Activated CD4-positive, alpha-beta memory T cell treated with anti-CD3 and anti-CD28 coated beads for 36 hours (primary cell): ENCODE results near the gene NDUFB7. TPM values are rescaled to one million over a fixed set of nuclear protein-coding genes. Genes with fewer than 3 reads are reported as not detected.
"Not testable (repeated sequence)": the region's sequence is repeated elsewhere in the genome, so short reads cannot be mapped to it uniquely, and the experiment has no call there.

Experiments
- CTCF ChIA-PET: fragments of 350-600 bp; sonication (Branson Sonifier 250); formaldehyde crosslinking; loops from one replicate; lab custom pipeline; 2021; ENCODE audit warnings: antibody characterized with exemption, inconsistent platforms; lab: Charles Lee
- POLR2A ChIA-PET: fragments of 350-600 bp; sonication (Branson Sonifier 250); formaldehyde crosslinking; loops from one replicate; lab custom pipeline; 2021; ENCODE audit warnings: antibody characterized with exemption; lab: Charles Lee
- DNase-seq: peaks from one replicate; pipeline ENCODE4 v3.0.0-alpha.2; 2020
- H3K27ac Mint-ChIP-seq: one replicate; pipeline ENCODE4 v1.8.0; 2021; ENCODE audit warnings: mixed read lengths
- H3K27me3 Mint-ChIP-seq: one replicate; pipeline ENCODE4 v1.8.0; 2021; ENCODE audit warnings: mixed read lengths
- H3K36me3 Mint-ChIP-seq: one replicate; pipeline ENCODE4 v1.8.0; 2021; ENCODE audit warnings: mixed read lengths
- H3K4me1 Mint-ChIP-seq: one replicate; pipeline ENCODE4 v1.8.0; 2021; ENCODE audit warnings: low read depth, mixed read lengths
- H3K4me3 Mint-ChIP-seq: one replicate; pipeline ENCODE4 v1.8.0; 2021; ENCODE audit warnings: mild to moderate bottlenecking, mixed read lengths
- H3K9me3 Mint-ChIP-seq: one replicate; pipeline ENCODE4 v1.8.0; 2021; ENCODE audit warnings: mixed read lengths
- intact Hi-C: fragments of 100-400 bp; cut with micrococcal nuclease; formaldehyde crosslinking; loops from one replicate; pipeline ENCODE4 v1.15.1; 2023
- total RNA-seq, 2 experiments: library from RNA; stranded (reverse); gene quantifications; one replicate each; pipeline ENCODE4 v1.2.3, GENCODE V29; 2021

The NDUFB7 gene
- total RNA-seq, 2 experiments from 2014 or later = 118 to 130 TPM

- no peak for DNase-seq
- intact Hi-C loops = loop anchor here (2.0 kb wide), 1 partner anchor 21 kb away; the partner anchor contains the start of gene TECR
- ChIA-PET CTCF (interaction anchor here (0.7 to 1.4 kb wide), 4 partner anchors 21 to 136 kb away, joined by 3 to 4 read pairs (median 3); partner anchors contain the start of gene TECR), POLR2A (no interaction called here)
- H3K4me3 Mint-ChIP-seq = no peak overlapping the region
- no peaks in the 10 kb centered on the region for H3K36me3 Mint-ChIP-seq
- H3K27me3 Mint-ChIP-seq = no peaks in the 10 kb centered on the region
- H3K27ac Mint-ChIP-seq = peak overlapping the region; percentile 61
- no peaks in the 10 kb centered on the region for H3K9me3 Mint-ChIP-seq
- peaks cover 39% of the 10 kb centered on the region for H3K4me1 Mint-ChIP-seq
These were observed 21.6 kb downstream of the NDUFB7 start for GRCh38 chr19:14550201-14550754.

- ChIA-PET POLR2A (interaction anchor here (0.7 kb wide), 1 partner anchor 96 kb away, joined by 3 read pairs; no protein-coding TSS in a partner anchor), CTCF (interaction anchor here (4.5 kb wide), 1 partner anchor 11 kb away, joined by 21 read pairs; no protein-coding TSS in a partner anchor)
- H3K27me3 Mint-ChIP-seq = no peaks in the 10 kb centered on the region
- no peak overlapping the region for H3K4me3 Mint-ChIP-seq
- no peak overlapping the region for H3K27ac Mint-ChIP-seq
- intact Hi-C loops = no loop called here
- no peak for DNase-seq
- peaks cover 5% of the 10 kb centered on the region for H3K36me3 Mint-ChIP-seq
- no peaks in the 10 kb centered on the region for H3K9me3 Mint-ChIP-seq
- peaks cover 23% of the 10 kb centered on the region for H3K4me1 Mint-ChIP-seq
These were observed 26.2 kb downstream of the NDUFB7 start for GRCh38 chr19:14545716-14546082.

DNA sequence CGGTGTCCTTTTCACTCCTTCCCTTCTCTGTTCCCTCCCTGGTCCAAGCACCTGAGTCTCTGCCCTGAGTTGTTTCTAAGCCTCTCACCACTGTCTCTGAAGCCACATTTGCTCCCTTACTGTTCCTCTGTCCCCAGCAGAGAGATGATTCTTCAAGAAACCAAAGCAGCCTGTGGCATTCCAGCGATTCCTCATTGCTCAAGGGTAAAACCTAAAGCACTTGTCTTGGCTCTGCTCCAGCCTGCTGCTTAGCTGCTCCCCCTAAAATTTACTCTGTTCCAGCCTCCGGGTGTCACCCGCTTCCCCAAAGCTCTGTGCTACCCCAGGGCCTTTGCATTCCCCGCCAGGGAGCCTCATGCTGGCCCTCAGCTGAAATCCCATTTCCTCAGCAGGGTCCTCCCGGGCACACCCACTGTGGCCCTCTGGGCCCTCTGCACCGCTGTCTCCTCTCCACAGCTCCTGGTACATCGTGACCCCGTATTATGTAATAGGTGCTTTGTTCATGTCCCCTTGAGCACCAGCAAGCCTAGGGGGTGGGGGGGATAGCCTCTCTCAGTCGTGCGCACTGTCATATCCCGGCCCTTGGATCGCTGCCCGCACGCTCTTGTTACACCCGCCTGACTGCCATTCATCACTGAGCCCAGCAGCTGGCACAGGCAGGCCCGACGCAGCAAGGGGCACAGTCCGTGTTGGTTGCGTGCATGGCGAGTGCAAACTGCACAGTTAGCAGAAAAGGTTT, 26.7 kb downstream of the NDUFB7 start:
- CTCF ChIA-PET = interaction anchor here (4.5 kb wide), 1 partner anchor 11 kb away, joined by 21 read pairs; no protein-coding TSS in a partner anchor
- POLR2A ChIA-PET = interaction anchor here (0.7 kb wide), 1 partner anchor 97 kb away, joined by 3 read pairs; no protein-coding TSS in a partner anchor
- Mint-ChIP-seq H3K36me3 (peaks cover 6% of the 10 kb centered on the region), H3K4me3 (no peak overlapping the region), H3K27me3 (no peaks in the 10 kb centered on the region), H3K27ac (peak overlapping the region; percentile 33), H3K4me1 (peaks cover 17% of the 10 kb centered on the region), H3K9me3 (no peaks in the 10 kb centered on the region)
- no peak for DNase-seq
- intact Hi-C loops = no loop called here

- H3K27me3 Mint-ChIP-seq = no peaks in the 10 kb centered on the region
- no peak overlapping the region for H3K4me3 Mint-ChIP-seq
- no peaks in the 10 kb centered on the region for H3K9me3 Mint-ChIP-seq
- POLR2A ChIA-PET = no interaction called here
- intact Hi-C loops = no loop called here
- CTCF ChIA-PET = interaction anchor here (4.5 kb wide), 1 partner anchor 12 kb away, joined by 21 read pairs; no protein-coding TSS in a partner anchor
- H3K27ac Mint-ChIP-seq = no peak overlapping the region
- H3K4me1 Mint-ChIP-seq = peaks cover 21% of the 10 kb centered on the region
- H3K36me3 Mint-ChIP-seq = peaks cover 6% of the 10 kb centered on the region
- no peak for DNase-seq
These were observed 27.8 kb downstream of the NDUFB7 start for GRCh38 chr19:14544047-14544446.

DNA sequence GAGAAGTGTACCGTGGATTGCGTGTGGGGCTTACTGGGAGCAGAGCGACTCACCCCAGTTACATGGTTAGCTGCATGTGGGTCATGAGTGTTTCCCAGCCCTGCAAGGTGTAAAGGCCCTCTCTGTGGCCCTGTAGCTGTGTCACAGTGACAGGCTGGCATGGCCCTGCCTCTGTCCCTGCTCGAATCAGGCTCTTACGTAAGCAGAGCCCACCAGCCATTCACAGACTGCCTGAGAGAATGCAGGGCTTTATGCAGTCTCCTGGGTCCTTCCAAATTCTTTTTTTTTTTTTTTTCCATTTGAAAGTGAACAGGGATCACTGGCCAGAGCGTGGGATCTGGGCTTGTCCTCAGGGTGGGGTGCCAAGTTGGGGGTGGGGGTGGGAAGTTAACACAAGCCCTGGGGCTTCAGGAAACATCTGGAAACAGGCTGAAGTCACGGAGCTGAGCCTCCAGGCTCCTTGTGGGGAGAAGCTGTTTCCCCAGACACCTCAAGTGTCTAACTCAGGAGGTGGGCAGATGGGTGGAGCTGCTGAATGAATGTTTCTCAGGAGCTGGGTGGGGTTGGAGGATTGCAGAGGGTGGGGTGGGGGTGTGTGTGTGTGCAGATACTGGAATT, 29.0 kb downstream of the NDUFB7 start:
- H3K9me3 Mint-ChIP-seq = no peaks in the 10 kb centered on the region
- H3K4me3 Mint-ChIP-seq = no peak overlapping the region
- peaks cover 6% of the 10 kb centered on the region for H3K36me3 Mint-ChIP-seq
- no peaks in the 10 kb centered on the region for H3K27me3 Mint-ChIP-seq
- POLR2A ChIA-PET = no interaction called here
- CTCF ChIA-PET = interaction anchor here (1.8 kb wide), 1 partner anchor 14 kb away, joined by 6 read pairs; no protein-coding TSS in a partner anchor
- intact Hi-C loops = no loop called here
- peaks cover 21% of the 10 kb centered on the region for H3K4me1 Mint-ChIP-seq
- no peak overlapping the region for H3K27ac Mint-ChIP-seq
- no peak for DNase-seq

- not testable (repeated sequence) for H3K27ac Mint-ChIP-seq
These were observed 29.9 kb downstream of the NDUFB7 start for GRCh38 chr19:14541979-14542378.

GRCh38 chr19:14540741-14541525, 30.9 kb downstream of the NDUFB7 start:
- POLR2A ChIA-PET = no interaction called here
- no peak overlapping the region for H3K27ac Mint-ChIP-seq
- peaks cover 30% of the 10 kb centered on the region for H3K4me1 Mint-ChIP-seq
- H3K9me3 Mint-ChIP-seq = no peaks in the 10 kb centered on the region
- CTCF ChIA-PET = interaction anchor here (1.8 kb wide), 1 partner anchor 16 kb away, joined by 6 read pairs; no protein-coding TSS in a partner anchor
- no peak overlapping the region for H3K4me3 Mint-ChIP-seq
- H3K27me3 Mint-ChIP-seq = no peaks in the 10 kb centered on the region
- intact Hi-C loops = no loop called here
- no peak for DNase-seq
- H3K36me3 Mint-ChIP-seq = peaks cover 6% of the 10 kb centered on the region

More at GRCh38 chr19:14541979-14542378, 29.9 kb downstream of the NDUFB7 start:
- H3K4me1 Mint-ChIP-seq = peaks cover 24% of the 10 kb centered on the region
- DNase-seq, H3K27me3 Mint-ChIP-seq, intact Hi-C loops, H3K36me3 Mint-ChIP-seq, POLR2A ChIA-PET, H3K4me3 Mint-ChIP-seq, H3K9me3 Mint-ChIP-seq: not testable (repeated sequence)
- CTCF ChIA-PET = interaction anchor here (1.8 kb wide), 1 partner anchor 15 kb away, joined by 6 read pairs; no protein-coding TSS in a partner anchor

DNA sequence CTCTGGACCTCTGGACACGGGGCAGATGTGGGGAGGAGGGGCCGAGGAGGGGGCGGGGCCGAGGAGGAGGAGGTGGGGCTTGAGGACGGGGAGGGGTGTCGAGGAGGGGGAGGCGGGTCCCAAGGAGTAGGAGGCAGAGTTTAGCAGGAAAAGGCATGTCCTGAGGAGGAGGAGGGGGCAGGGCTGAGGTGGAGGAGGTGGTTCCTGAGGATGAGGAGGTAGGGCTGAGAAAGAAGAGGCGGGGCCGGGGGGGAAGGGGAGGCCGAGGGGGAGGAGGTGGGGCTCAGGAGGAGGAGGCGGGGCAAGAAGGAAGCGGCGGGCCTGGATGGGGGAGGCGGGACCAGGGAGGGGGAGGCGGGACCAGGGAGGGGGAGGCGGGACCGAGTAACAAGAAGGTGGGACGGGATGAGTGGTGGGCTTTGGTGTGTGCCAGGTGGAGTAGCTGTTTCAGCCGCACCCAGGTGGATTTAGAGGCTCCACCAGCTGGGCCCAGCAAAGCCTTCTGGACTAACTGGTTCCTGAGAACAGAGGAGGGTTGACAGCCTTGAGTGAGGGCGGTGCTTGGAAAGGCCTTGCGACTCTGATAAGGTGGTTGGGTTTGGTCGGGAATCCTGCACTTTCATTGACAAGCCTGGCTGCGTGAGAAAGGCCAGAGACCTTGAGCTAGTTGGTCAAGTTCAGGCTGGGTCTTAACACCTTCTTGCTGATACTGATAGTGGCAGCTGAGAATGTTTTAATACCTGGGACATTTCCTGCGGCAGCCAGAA, 34.8 kb downstream of the NDUFB7 start:
- CTCF ChIA-PET = interaction anchor here (1.2 to 2.6 kb wide), 3 partner anchors 20 to 37 kb away, joined by 3 to 6 read pairs (median 3); no protein-coding TSS in a partner anchor

DNA sequence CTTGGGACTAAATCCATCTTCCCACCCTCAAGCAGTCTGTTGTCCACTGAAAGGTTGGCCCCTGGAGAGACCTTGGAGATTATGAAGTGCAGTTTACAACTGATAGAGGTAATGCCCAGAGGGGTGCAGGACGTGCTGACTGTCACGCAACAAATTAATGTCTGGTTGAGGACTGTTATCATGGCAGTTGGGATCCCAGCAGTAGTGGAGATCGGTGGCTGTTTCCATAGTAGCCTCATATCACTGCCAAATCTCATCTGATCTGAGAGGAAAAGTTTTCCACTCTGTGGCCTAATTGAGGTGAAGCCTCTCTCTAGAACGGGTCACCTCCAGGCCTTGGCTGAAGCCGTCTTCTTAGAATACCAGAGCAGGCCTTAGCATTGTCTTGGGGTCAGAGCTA, 38.4 kb downstream of the NDUFB7 start:
- intact Hi-C loops = no loop called here
- Mint-ChIP-seq H3K4me1 (peaks cover 39% of the 10 kb centered on the region), H3K27ac (no peak overlapping the region), H3K27me3 (no peaks in the 10 kb centered on the region), H3K4me3 (no peak overlapping the region), H3K36me3 (peaks cover 7% of the 10 kb centered on the region), H3K9me3 (no peaks in the 10 kb centered on the region)
- ChIA-PET POLR2A (no interaction called here), CTCF (interaction anchor here (1.0 kb wide), 1 partner anchor 38 kb away, joined by 3 read pairs; the partner anchor contains the start of gene NDUFB7)
- no peak for DNase-seq

More for the DNA sequence above, 34.8 kb downstream of the NDUFB7 start:
- Mint-ChIP-seq H3K9me3 (no peaks in the 10 kb centered on the region), H3K4me3 (no peak overlapping the region), H3K27me3 (no peaks in the 10 kb centered on the region), H3K27ac (no peak overlapping the region), H3K36me3 (peaks cover 5% of the 10 kb centered on the region), H3K4me1 (peaks cover 33% of the 10 kb centered on the region)
- intact Hi-C loops = no loop called here
- peak; percentile 72 for DNase-seq
- POLR2A ChIA-PET = interaction anchor here (0.7 kb wide), 1 partner anchor 19 kb away, joined by 4 read pairs; no protein-coding TSS in a partner anchor

- no peak for DNase-seq
- peak overlapping the region; percentile 3 for H3K27ac Mint-ChIP-seq
- ChIA-PET CTCF (interaction anchor here (2.7 kb wide), 1 partner anchor 26 kb away, joined by 11 read pairs; no protein-coding TSS in a partner anchor), POLR2A (interaction anchor here (1.2 kb wide), 1 partner anchor 13 kb away, joined by 7 read pairs; the partner anchor contains the start of gene DNAJB1)
- no peaks in the 10 kb centered on the region for H3K9me3 Mint-ChIP-seq
- intact Hi-C loops = no loop called here
- H3K36me3 Mint-ChIP-seq = peaks cover 7% of the 10 kb centered on the region
- no peaks in the 10 kb centered on the region for H3K27me3 Mint-ChIP-seq
- H3K4me1 Mint-ChIP-seq = peaks cover 33% of the 10 kb centered on the region
- H3K4me3 Mint-ChIP-seq = peak overlapping the region; percentile 50
These were observed 41.4 kb downstream of the NDUFB7 start for GRCh38 chr19:14530506-14530905.
